ENCODE results near the gene HAPLN2. TPM values are rescaled to one million over a fixed set of nuclear protein-coding genes. Genes with fewer than 3 reads are reported as not detected.

Gene HAPLN2
- total and polyA plus RNA-seq, 2 experiments from 2014 or later: not detected

GRCh38 chr1:156590326-156591180 lies 28.7 kb upstream of the HAPLN2 start:
- H3K36me3 ChIP-seq (replicated peaks; ENCODE audit: insufficient read depth, low read depth): no peaks in the 10 kb centered on the region
- H2AFZ ChIP-seq: peak overlapping the region; percentile 94
- TF ChIP-seq CTCF (IDR thresholded peaks at IDR 0.05; ENCODE audit: poor library complexity) (no peak), EZH2phosphoT487 (IDR thresholded peaks at IDR 0.05; ENCODE audit: low read depth, severe bottlenecking, unreplicated experiment) (no peak), EZH2 (IDR thresholded peaks at IDR 0.05; ENCODE audit: borderline replicate concordance) (no peak)
- no peaks in the 10 kb centered on the region for H3K9me3 ChIP-seq (ENCODE audit: low read depth)
- peak overlapping the region; percentile 63 for H3K4me3 ChIP-seq
- H3K79me2 ChIP-seq: peaks cover 12% of the 10 kb centered on the region
- 85% methylated on average over 10 of the region's 10 CpGs for WGBS (ENCODE audit: low lambda C conversion rate, missing lambda C conversion rate)
- H3K9me2 ChIP-seq (replicated peaks; ENCODE audit: insufficient read depth): no peaks in the 10 kb centered on the region
- peaks cover 3% of the 10 kb centered on the region for H3K4me1 ChIP-seq (ENCODE audit: insufficient read depth)
- H3K27me3 ChIP-seq: no peaks in the 10 kb centered on the region
- peak overlapping the region; percentile 91 for H3K4me2 ChIP-seq
- H3K27ac ChIP-seq: peak overlapping the region; percentile 92
- no peaks in the 10 kb centered on the region for H4K20me1 ChIP-seq (ENCODE audit: insufficient read depth, poor library complexity, severe bottlenecking)
- DNase-seq (ENCODE audit: low spot score): no peak

DNA sequence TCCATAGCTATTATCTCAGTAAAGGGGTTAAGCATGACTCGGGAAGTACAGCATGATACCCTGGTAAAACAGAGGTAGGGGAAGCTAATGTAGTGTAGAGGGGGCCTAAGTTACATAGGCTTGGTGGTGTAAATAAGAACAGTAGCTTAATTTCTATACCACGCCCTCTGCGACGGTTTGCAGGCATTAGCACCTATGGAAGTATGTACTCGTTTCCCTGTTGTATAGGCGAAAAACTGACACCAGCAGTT lies 28.1 kb upstream of the HAPLN2 start:
- peak overlapping the region; percentile 94 for H2AFZ ChIP-seq
- peak overlapping the region; percentile 92 for H3K27ac ChIP-seq
- H4K20me1 ChIP-seq (ENCODE audit: insufficient read depth, poor library complexity, severe bottlenecking): no peaks in the 10 kb centered on the region
- peak overlapping the region; percentile 63 for H3K4me3 ChIP-seq
- H3K36me3 ChIP-seq (replicated peaks; ENCODE audit: insufficient read depth, low read depth): no peaks in the 10 kb centered on the region
- 20% methylated on average over 6 of the region's 6 CpGs for WGBS (ENCODE audit: low lambda C conversion rate, missing lambda C conversion rate)
- H3K9me2 ChIP-seq (replicated peaks; ENCODE audit: insufficient read depth): no peaks in the 10 kb centered on the region
- H3K4me2 ChIP-seq: peak overlapping the region; percentile 91
- TF ChIP-seq EZH2phosphoT487 (IDR thresholded peaks at IDR 0.05; ENCODE audit: low read depth, severe bottlenecking, unreplicated experiment): no peak
- TF ChIP-seq CTCF (IDR thresholded peaks at IDR 0.05; ENCODE audit: poor library complexity): no peak
- TF ChIP-seq EZH2 (IDR thresholded peaks at IDR 0.05; ENCODE audit: borderline replicate concordance): no peak
- DNase-seq (ENCODE audit: low spot score): no peak
- peaks cover 12% of the 10 kb centered on the region for H3K79me2 ChIP-seq
- no peaks in the 10 kb centered on the region for H3K27me3 ChIP-seq
- H3K9me3 ChIP-seq (ENCODE audit: low read depth): no peaks in the 10 kb centered on the region
- peaks cover 3% of the 10 kb centered on the region for H3K4me1 ChIP-seq (ENCODE audit: insufficient read depth)

- Histone ChIP-seq H3K9me3 (ENCODE audit: low read depth) (no peaks in the 10 kb centered on the region), H3K27me3 (no peaks in the 10 kb centered on the region), H3K79me2 (peaks cover 12% of the 10 kb centered on the region), H3K4me2 (peak within 1 kb of the TSS; percentile 91), H4K20me1 (ENCODE audit: insufficient read depth, poor library complexity, severe bottlenecking) (no peaks in the 10 kb centered on the region), H3K9me2 (replicated peaks; ENCODE audit: insufficient read depth) (no peaks in the 10 kb centered on the region), H3K27ac (peak within 1 kb of the TSS; percentile 92), H2AFZ (peak within 1 kb of the TSS; percentile 94), H3K4me1 (ENCODE audit: insufficient read depth) (peaks cover 3% of the 10 kb centered on the region), H3K36me3 (replicated peaks; ENCODE audit: insufficient read depth, low read depth) (no peaks in the 10 kb centered on the region), H3K4me3 (peak within 1 kb of the TSS; percentile 98)
- TF ChIP-seq CTCF (IDR thresholded peaks at IDR 0.05; ENCODE audit: poor library complexity): no peak
- TF ChIP-seq EZH2phosphoT487 (IDR thresholded peaks at IDR 0.05; ENCODE audit: low read depth, severe bottlenecking, unreplicated experiment): no peak
- no peak for TF ChIP-seq EZH2 (IDR thresholded peaks at IDR 0.05; ENCODE audit: borderline replicate concordance)
- DNase-seq (ENCODE audit: low spot score): peak; percentile 91
- 2% methylated on average over 49 of the region's 60 CpGs for WGBS (ENCODE audit: low lambda C conversion rate, missing lambda C conversion rate)
These were observed 27.6 kb upstream of the HAPLN2 start, which contains the start of gene NAXE for GRCh38 chr1:156591432-156592157. Gene NAXE, plus strand, starts transcription at chr1:156591776. Its CDS starts 29 bp downstream, at chr1:156591805.

Data from hepatocyte (in vitro differentiated cells).